H1 (cell line): Measurements from ENCODE around the gene TP53BP1. TPM values are rescaled to one million over a fixed set of nuclear protein-coding genes. Genes with fewer than 3 reads are reported as not detected.

Source experiments
- CBX5 ChIP-seq: fragments of 300-800, 300-1000 bp; sonication (generic); IDR thresholded peaks from 2 replicates; pipeline ENCODE4 v1.7.1; 2016; ENCODE audit warnings: antibody characterized with exemption, low read length, low read depth
- PHF8 ChIP-seq: fragments of 200-600 bp; sonication (generic); conservative IDR thresholded peaks from 2 replicates; pipeline ENCODE4 v1.7.1; 2012; ENCODE audit warnings: low read depth, mild to moderate bottlenecking, inconsistent platforms, low read length, moderate library complexity
- POU5F1 ChIP-seq: IDR thresholded peaks from 2 replicates; pipeline ENCODE4 v1.6.1; 2011; ENCODE audit warnings: low read depth, mild to moderate bottlenecking, low read length, moderate library complexity
- RBBP5 ChIP-seq: IDR thresholded peaks from 2 replicates; pipeline ENCODE4 v1.7.1; 2012; ENCODE audit warnings: low read depth, mild to moderate bottlenecking, inconsistent platforms, low read length, moderate library complexity, borderline replicate concordance
- TAF1 ChIP-seq: IDR thresholded peaks from 2 replicates; pipeline ENCODE4 v1.6.1; 2011; ENCODE audit warnings: mild to moderate bottlenecking, low read depth, low read length
- polyA plus RNA-seq, 7 experiments: library from polyadenylated mRNA; depleted of rRNA in 3 of 7; stranded (reverse) in 5 of 7; unstranded in 2 of 7; fragments of >200 nt in 5 of 7; fragments of 200-250 nt in 2 of 7; gene quantifications; 1 replicate in 5 of 7; 2 replicates in 1 of 7; 4 replicates in 1 of 7; pipeline versions ENCODE4 v1.2.1 to v1.2.3, GENCODE V29; 2011 to 2013; ENCODE audit warnings: missing spikeins in 2 of 7, mixed read lengths in 2 of 7
- total RNA-seq: library from RNA; stranded (reverse); fragmentation: NEBNext Ultra II Directional; extraction: Animal tissue kit (Norgen Biotek cat#: 25700); gene quantifications from 2 replicates; pipeline ENCODE4 v1.2.1, GENCODE V29; 2021
- TF ChIP-seq, protein P1 (sequence below): IDR thresholded peaks from 2 replicates; pipeline ENCODE4 v1.6.1; 2012; ENCODE audit warnings: low read length, inconsistent platforms

Gene TP53BP1
- total and polyA plus RNA-seq, 2 of the 8 experiments (the other 6 are each of a cell fraction or from before 2014, with no cell fraction given): 34.1 to 63.6 TPM

DNA sequence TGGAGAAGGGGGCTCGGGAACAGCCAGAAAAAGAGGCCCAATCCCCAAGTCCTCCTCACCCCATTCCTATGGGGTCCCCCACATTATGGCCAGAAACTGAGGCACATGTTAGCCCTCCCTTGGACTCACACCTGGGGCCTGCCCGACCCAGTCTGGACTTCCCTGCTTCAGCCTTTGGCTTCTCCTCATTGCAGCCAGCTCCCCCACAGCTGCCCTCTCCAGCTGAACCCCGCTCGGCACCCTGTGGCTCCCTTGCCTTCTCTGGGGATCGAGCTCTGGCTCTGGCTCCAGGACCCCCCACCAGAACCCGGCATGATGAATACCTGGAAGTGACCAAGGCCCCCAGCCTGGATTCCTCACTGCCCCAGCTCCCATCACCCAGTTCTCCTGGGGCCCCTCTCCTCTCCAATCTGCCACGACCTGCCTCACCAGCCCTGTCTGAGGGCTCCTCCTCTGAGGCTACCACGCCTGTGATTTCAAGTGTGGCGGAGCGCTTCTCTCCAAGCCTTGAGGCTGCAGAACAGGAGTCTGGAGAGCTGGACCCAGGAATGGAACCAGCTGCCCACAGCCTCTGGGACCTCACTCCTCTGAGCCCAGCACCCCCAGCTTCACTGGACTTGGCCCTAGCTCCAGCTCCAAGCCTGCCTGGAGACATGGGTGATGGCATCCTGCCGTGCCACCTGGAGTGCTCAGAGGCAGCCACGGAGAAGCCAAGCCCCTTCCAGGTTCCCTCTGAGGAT lies 35.0 kb upstream of the TP53BP1 start (continued):
- TF ChIP-seq RBBP5 (no peak), CBX5 (no peak), TAF1 (no peak), POU5F1 (no peak), PHF8 (no peak)
- TF ChIP-seq, protein P1, sequence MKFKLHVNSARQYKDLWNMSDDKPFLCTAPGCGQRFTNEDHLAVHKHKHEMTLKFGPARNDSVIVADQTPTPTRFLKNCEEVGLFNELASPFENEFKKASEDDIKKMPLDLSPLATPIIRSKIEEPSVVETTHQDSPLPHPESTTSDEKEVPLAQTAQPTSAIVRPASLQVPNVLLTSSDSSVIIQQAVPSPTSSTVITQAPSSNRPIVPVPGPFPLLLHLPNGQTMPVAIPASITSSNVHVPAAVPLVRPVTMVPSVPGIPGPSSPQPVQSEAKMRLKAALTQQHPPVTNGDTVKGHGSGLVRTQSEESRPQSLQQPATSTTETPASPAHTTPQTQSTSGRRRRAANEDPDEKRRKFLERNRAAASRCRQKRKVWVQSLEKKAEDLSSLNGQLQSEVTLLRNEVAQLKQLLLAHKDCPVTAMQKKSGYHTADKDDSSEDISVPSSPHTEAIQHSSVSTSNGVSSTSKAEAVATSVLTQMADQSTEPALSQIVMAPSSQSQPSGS: no peak
